ENCODE results near the gene PACC1.
"Not testable (repeated sequence)": the region's sequence is repeated elsewhere in the genome, so short reads cannot be mapped to it uniquely, and the experiment has no call there.

The PACC1 gene

DNA sequence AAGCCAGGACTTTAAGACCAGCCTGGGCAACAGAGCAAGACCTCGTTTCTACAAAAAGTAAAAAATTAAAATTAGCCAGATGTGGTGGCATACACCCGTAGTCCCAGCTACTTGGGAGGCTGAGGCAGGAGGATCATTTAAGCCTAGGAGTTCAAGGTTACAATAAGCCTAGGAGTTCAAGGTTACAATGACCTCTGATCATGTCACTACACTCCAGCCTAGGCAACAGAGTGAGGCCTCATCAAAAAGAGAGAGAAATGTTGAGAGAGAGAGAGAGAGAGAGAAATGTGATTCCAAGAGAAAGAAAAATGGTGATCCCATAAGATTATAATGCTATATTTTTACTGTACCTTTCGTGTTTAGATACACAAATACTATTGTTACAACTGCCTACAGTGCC, 60.2 kb downstream of the PACC1 start:
- no peak overlapping the region for H3K27ac Mint-ChIP-seq
- H3K36me3 Mint-ChIP-seq (ENCODE audit: low read depth): peaks cover 44% of the 10 kb centered on the region
- no peak overlapping the region for H3K4me3 Mint-ChIP-seq

DNA sequence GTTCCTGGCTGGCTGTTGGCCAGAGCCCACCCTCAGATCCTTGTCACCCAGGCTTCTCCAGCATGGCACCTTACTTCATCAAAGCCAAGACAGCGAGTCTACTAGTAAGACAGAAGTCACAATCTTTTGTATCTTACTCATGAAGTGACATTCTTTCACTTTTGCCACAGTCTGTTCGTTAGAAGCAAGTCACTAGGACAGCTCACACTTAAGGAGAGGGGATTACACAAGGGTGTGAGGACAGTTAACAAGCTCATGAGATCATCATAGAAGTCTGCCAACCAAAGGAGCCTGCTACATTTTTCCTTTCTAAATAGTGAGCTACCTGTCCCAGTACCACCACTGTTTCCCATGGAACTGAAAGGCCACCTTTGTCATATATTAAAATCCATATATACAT, 61.5 kb downstream of the PACC1 start:
- no peak for DNase-seq (ENCODE audit: low spot score)
- Mint-ChIP-seq H3K4me3 (no peak overlapping the region), H3K27ac (no peak overlapping the region), H3K27me3 (ENCODE audit: low read depth) (no peaks in the 10 kb centered on the region), H3K9me3 (no peaks in the 10 kb centered on the region), H3K4me1 (ENCODE audit: low read depth) (peaks cover 2% of the 10 kb centered on the region), H3K36me3 (ENCODE audit: low read depth) (peaks cover 42% of the 10 kb centered on the region)

More for the DNA sequence above, 60.2 kb downstream of the PACC1 start:
- Mint-ChIP-seq H3K27me3 (ENCODE audit: low read depth) (no peaks in the 10 kb centered on the region), H3K4me1 (ENCODE audit: low read depth) (peaks cover 2% of the 10 kb centered on the region), H3K9me3 (no peaks in the 10 kb centered on the region)
- no peak for DNase-seq (ENCODE audit: low spot score)

DNA sequence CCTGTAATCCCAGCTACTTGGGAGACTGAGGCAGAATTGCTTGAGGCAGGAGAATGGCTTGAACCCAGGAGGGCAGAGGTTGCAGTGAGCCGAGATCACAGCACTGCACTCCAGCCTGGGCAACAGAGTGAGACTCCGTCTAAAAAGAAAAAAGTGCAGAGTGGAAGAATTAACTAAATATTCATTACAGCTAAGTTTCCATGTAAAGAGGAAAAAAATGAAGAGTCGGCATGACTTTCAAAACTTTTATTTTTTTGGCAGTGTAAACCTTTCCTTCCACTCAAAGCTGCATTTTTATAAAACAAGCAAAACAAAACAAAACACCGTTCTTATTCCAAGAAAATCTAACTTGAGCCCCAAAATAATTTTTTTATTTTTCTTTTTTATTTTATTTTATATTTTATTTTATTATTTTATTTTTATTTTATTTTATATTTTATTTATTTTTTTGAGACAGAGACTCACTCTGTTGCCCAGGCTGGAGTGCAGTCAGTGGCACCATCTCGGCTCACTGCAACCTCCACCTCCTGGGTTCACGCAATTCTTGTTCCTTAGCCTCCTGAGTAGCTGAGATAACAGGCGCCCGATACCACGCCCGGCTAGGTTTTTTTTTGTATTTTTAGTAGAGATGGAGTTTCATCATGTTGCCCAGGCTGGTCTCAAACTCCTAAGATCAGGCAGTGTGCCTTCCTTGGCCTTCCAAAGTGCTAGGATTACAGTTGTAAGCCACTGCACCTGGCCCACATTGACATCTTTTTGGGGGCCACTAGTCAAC, 62.9 kb downstream of the PACC1 start:
- no peak overlapping the region for H3K4me3 Mint-ChIP-seq
- no peaks in the 10 kb centered on the region for H3K9me3 Mint-ChIP-seq
- peaks cover 2% of the 10 kb centered on the region for H3K4me1 Mint-ChIP-seq (ENCODE audit: low read depth)
- no peaks in the 10 kb centered on the region for H3K27me3 Mint-ChIP-seq (ENCODE audit: low read depth)
- no peak for DNase-seq (ENCODE audit: low spot score)
- H3K36me3 Mint-ChIP-seq (ENCODE audit: low read depth): peaks cover 39% of the 10 kb centered on the region
- no peak overlapping the region for H3K27ac Mint-ChIP-seq

DNA sequence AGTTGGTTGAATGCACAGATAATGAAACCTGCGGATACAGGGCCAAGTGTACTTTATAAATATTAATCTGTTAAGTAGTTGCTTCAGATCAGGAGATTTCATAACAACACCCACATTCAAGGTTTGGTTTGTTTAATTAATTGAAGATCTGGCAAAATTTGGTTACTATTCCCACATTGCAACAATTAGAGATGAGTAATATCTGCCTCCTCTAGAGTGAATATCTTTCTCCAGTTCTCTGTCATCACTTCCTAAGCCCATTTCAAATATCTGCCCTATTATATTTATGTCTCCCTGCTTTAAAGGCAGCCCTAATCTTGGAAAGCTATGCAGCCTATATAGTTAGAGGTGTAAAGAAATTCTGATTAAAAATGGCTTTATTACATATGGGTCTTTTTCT, 68.1 kb downstream of the PACC1 start:
- Mint-ChIP-seq H3K4me1 (ENCODE audit: low read depth) (no peaks in the 10 kb centered on the region), H3K4me3 (no peak overlapping the region), H3K27me3 (ENCODE audit: low read depth) (no peaks in the 10 kb centered on the region), H3K27ac (no peak overlapping the region), H3K9me3 (no peaks in the 10 kb centered on the region), H3K36me3 (ENCODE audit: low read depth) (peaks cover 38% of the 10 kb centered on the region)
- no peak for DNase-seq (ENCODE audit: low spot score)

DNA sequence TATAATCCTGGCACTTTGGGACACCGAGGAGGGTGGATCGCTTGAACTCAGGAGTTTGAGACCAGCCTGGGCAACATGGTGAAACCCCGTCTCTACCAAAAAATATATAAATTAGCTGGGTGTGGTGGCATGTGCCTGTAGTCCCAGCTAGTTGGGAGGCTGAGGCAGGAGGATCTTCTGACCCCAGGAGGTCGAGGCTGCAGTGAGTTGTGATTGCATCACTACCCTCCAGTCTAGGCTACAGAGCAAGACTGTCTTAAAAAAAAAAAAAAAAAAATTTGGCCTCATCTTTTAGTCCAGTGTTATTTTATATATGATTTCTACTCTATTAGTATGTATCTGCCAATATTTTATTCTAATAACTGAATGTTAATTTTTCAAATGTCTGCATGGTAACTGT, 69.8 kb downstream of the PACC1 start:
- H3K27ac Mint-ChIP-seq: no peak overlapping the region
- H3K4me1 Mint-ChIP-seq (ENCODE audit: low read depth): no peaks in the 10 kb centered on the region
- H3K4me3 Mint-ChIP-seq: no peak overlapping the region
- H3K9me3 Mint-ChIP-seq: no peaks in the 10 kb centered on the region
- DNase-seq (ENCODE audit: low spot score): no peak
- peaks cover 36% of the 10 kb centered on the region for H3K36me3 Mint-ChIP-seq (ENCODE audit: low read depth)
- H3K27me3 Mint-ChIP-seq (ENCODE audit: low read depth): no peaks in the 10 kb centered on the region

DNA sequence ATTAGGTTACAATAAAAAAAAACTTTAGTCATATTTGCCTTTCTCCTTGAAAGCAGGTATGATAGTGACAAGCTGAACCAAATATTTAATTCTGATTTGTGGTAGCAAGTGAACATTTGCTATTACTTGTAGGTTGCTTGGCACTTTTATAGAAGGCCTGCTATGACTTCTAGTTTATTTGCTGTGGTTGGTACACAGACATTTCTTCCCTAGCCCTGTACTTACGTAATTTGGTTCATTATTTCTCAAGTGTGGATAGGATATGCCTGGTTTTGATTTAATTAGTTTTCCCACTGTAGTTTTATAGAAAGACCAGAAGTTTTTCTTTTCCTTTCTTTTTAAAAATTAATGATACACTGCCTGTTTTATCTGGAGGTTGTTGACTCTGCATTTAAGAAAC, 73.6 kb downstream of the PACC1 start:
- Mint-ChIP-seq H3K36me3 (ENCODE audit: low read depth) (peaks cover 26% of the 10 kb centered on the region), H3K4me3 (no peak overlapping the region), H3K9me3 (no peaks in the 10 kb centered on the region), H3K27ac (no peak overlapping the region), H3K27me3 (ENCODE audit: low read depth) (no peaks in the 10 kb centered on the region), H3K4me1 (ENCODE audit: low read depth) (no peaks in the 10 kb centered on the region)
- no peak for DNase-seq (ENCODE audit: low spot score)

DNA sequence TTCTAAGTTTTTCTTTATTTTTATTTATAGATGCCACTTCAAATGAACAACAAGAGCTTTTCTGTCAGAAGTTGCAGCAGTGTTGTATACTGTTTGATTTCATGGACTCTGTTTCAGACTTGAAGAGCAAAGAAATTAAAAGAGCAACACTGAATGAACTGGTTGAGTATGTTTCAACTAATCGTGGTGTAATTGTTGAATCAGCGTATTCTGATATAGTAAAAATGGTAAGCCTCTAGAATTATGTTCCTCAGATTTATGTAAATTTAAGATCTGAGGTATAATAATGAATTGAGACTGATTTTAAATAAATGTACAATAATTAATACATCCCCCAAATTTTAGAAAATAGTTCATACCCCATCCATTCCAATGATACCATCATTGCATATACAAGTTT, 85.6 kb downstream of the PACC1 start:
- Mint-ChIP-seq H3K27ac (no peak overlapping the region), H3K4me1 (ENCODE audit: low read depth) (no peaks in the 10 kb centered on the region), H3K4me3 (no peak overlapping the region), H3K27me3 (ENCODE audit: low read depth) (no peaks in the 10 kb centered on the region), H3K9me3 (no peaks in the 10 kb centered on the region), H3K36me3 (ENCODE audit: low read depth) (peaks cover 16% of the 10 kb centered on the region)
- no peak for DNase-seq (ENCODE audit: low spot score)

DNA sequence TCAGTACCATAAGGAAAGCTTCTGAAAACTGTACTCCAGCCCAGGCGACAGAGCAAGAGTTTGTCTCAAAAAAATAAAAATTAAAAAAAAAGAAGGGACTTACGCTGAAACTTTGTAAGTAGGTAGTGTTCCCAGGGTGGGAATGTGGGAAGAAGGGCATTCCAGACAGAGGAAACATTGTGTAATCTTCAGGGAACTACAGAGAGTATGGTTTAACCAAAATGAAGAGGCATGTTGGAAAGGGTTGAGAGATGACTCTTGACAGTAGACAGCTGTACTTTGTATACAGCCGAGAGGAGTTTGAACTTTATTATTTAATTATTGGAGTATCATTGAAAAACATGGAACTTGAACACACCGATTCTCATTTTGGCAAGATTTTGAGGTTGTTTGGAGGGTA, 86.4 kb downstream of the PACC1 start:
- H3K4me1 Mint-ChIP-seq (ENCODE audit: low read depth): peaks cover 3% of the 10 kb centered on the region
- no peak for DNase-seq (ENCODE audit: low spot score)
- no peaks in the 10 kb centered on the region for H3K9me3 Mint-ChIP-seq
- no peak overlapping the region for H3K4me3 Mint-ChIP-seq
- H3K27ac Mint-ChIP-seq: no peak overlapping the region
- no peaks in the 10 kb centered on the region for H3K27me3 Mint-ChIP-seq (ENCODE audit: low read depth)
- H3K36me3 Mint-ChIP-seq (ENCODE audit: low read depth): peaks cover 9% of the 10 kb centered on the region

DNA sequence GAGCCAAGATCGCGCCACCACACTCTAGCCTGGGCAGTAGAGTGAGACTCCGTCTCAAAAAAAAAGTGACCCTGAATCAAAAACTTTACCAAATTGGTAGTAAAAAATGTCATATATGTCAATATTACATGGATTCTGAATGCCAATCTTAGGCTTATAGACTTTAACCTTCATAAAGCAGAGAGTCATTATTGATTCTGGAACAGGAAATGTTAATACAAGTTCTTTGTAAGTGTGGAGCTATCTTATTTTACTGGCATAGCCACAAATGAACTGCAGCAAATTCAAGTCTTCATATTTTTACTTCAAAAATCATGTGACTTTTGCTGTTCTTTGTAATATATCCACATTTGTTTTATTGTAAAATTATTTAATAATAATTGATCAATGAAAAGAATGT, 88.1 kb downstream of the PACC1 start:
- H3K9me3 Mint-ChIP-seq: no peaks in the 10 kb centered on the region
- H3K27ac Mint-ChIP-seq: no peak overlapping the region
- DNase-seq (ENCODE audit: low spot score): no peak
- peaks cover 6% of the 10 kb centered on the region for H3K4me1 Mint-ChIP-seq (ENCODE audit: low read depth)
- no peak overlapping the region for H3K4me3 Mint-ChIP-seq
- peaks cover 9% of the 10 kb centered on the region for H3K36me3 Mint-ChIP-seq (ENCODE audit: low read depth)
- H3K27me3 Mint-ChIP-seq (ENCODE audit: low read depth): no peaks in the 10 kb centered on the region

DNA sequence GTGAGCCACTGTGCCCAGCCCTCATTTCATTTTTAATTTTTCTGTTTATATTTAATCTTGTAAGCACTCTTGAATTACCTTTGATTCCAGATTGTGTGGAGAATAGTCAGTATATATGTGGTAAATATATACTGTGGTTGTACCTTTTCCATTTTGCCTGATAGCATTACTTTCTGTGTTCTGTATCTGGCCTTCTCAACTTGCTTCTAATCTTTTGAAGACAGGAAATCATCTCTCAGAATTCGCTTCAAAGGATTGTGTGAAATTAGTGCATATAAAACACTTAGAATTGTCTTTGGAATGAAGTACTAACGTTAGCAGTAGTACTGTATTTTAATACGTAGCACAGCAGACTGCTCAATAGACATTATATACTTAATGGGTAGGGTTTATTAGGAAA, 91.6 kb downstream of the PACC1 start:
- H3K27ac Mint-ChIP-seq: no peak overlapping the region
- no peak for DNase-seq (ENCODE audit: low spot score)
- no peaks in the 10 kb centered on the region for H3K9me3 Mint-ChIP-seq

DNA sequence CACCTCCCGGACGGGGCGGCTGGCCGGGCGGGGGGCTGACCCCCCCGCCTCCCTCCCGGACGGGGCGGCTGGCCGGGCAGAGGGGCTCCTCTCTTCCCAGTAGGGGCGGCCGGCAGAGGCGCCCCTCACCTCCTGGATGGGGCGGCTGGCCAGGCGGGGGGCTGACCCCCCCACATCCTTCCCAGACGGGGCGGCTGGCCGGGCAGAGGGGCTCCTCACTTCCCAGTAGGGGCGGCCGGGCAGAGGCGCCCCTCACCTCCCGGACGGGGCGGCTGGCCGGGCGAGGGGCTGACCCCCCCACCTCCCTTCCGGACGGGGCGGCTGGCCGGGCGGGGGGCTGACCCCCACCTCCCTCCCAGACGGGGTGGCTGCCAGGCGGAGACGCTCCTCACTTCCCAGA, 93.7 kb downstream of the PACC1 start:
- H3K4me1 Mint-ChIP-seq (ENCODE audit: low read depth); H3K27me3 Mint-ChIP-seq (ENCODE audit: low read depth); H3K4me3 Mint-ChIP-seq; H3K9me3 Mint-ChIP-seq; H3K27ac Mint-ChIP-seq; DNase-seq (ENCODE audit: low spot score); H3K36me3 Mint-ChIP-seq (ENCODE audit: low read depth): not testable (repeated sequence)

More for the DNA sequence above, 91.6 kb downstream of the PACC1 start:
- no peaks in the 10 kb centered on the region for H3K27me3 Mint-ChIP-seq (ENCODE audit: low read depth)
- H3K4me3 Mint-ChIP-seq: no peak overlapping the region
- H3K4me1 Mint-ChIP-seq (ENCODE audit: low read depth): peaks cover 6% of the 10 kb centered on the region
- H3K36me3 Mint-ChIP-seq (ENCODE audit: low read depth): peaks cover 8% of the 10 kb centered on the region

DNA sequence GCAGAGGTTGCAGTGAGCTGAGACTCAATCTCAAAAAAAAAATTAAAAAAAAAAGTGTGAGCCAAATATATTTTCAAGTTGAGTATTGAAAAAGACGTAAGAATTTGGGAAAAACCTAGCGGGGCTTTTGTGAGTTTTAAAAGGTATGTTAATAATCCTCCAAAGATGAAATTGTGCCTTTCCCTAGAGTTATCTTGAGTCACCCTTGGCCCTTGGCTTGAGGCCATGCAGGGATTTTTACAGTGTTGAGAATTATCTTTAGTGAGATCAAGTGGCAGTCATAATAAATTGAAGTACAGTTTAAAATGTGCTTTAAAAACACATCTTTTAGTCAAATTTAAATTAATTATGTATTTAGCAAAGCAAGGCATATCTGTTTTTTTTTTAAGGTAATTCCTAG, 96.8 kb downstream of the PACC1 start:
- Mint-ChIP-seq H3K36me3 (ENCODE audit: low read depth) (peaks cover 7% of the 10 kb centered on the region), H3K27me3 (ENCODE audit: low read depth) (no peaks in the 10 kb centered on the region), H3K4me1 (ENCODE audit: low read depth) (peaks cover 7% of the 10 kb centered on the region), H3K4me3 (no peak overlapping the region), H3K27ac (no peak overlapping the region), H3K9me3 (no peaks in the 10 kb centered on the region)
- DNase-seq (ENCODE audit: low spot score): no peak

DNA sequence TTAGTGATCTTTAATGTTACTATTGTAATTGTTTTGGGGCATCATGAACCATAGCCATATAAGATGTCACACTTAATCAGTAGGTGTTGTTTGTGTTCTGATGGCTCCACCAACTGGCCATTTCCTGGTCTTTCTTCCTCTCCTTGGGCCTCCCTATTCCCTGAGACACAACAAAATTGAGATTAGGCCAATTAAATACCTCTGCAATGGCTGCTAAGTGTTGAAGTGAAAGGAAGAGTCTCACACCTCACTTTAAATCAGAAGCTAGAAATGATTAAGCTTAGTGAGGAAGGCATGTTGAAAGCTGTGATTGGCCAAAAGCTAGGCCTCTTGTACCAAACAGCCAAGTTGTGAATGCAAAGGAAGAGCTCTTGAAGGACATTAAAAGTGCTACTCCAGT, 98.8 kb downstream of the PACC1 start:
- Mint-ChIP-seq H3K4me1 (ENCODE audit: low read depth) (peaks cover 11% of the 10 kb centered on the region), H3K27me3 (ENCODE audit: low read depth) (no peaks in the 10 kb centered on the region), H3K27ac (no peak overlapping the region), H3K36me3 (ENCODE audit: low read depth) (peaks cover 9% of the 10 kb centered on the region), H3K4me3 (no peak overlapping the region), H3K9me3 (no peaks in the 10 kb centered on the region)
- DNase-seq (ENCODE audit: low spot score): no peak

DNA sequence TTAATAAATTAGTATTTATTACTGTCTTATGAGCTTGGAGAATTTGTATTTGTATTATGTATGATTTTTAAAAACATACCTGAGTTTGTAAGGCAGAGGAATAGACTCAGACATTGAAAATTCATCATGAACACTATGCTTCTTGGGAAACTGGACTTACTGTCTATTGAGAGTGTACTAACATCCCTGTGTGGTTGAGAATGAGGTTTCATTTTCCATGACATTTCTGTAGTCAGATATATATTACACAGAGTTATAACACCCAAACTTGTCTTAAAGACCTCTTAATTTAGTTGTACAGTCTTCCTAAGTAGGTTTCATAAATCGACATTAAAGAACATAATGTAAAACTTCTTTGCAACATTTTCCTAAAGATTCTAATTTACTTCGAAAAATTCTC, 99.5 kb downstream of the PACC1 start:
- Mint-ChIP-seq H3K4me1 (ENCODE audit: low read depth) (peaks cover 11% of the 10 kb centered on the region), H3K9me3 (no peaks in the 10 kb centered on the region), H3K36me3 (ENCODE audit: low read depth) (peaks cover 9% of the 10 kb centered on the region), H3K27ac (no peak overlapping the region), H3K4me3 (no peak overlapping the region), H3K27me3 (ENCODE audit: low read depth) (no peaks in the 10 kb centered on the region)
- DNase-seq (ENCODE audit: low spot score): no peak
